GM12891 (cell line): ENCODE data around the gene INTS4.

Experiments
- PAX5 ChIP-seq: IDR thresholded peaks from 2 replicates; pipeline ENCODE4 v1.6.1; 2011; ENCODE audit warnings: low read length, moderate library complexity, mild to moderate bottlenecking; ENCODE audit not compliant: insufficient read depth, severe bottlenecking
- POLR2A ChIP-seq: IDR thresholded peaks from 2 replicates; pipeline ENCODE4 v1.6.1; 2011; ENCODE audit warnings: low read depth, low read length, control low read depth
- POLR2AphosphoS5 ChIP-seq: IDR thresholded peaks from 2 replicates; pipeline ENCODE4 v1.6.1; 2011; ENCODE audit warnings: low read depth, low read length, control low read depth
- SPI1 ChIP-seq: IDR thresholded peaks from 2 replicates; pipeline ENCODE4 v1.6.1; 2011; ENCODE audit warnings: low read depth, low read length, control low read depth
- TAF1 ChIP-seq: IDR thresholded peaks from 2 replicates; pipeline ENCODE4 v1.6.1; 2011; ENCODE audit warnings: low read depth, low read length, control low read depth

- TF ChIP-seq POLR2A (no peak), POLR2AphosphoS5 (no peak), TAF1 (no peak), SPI1 (no peak), PAX5 (no peak)
These were observed 26.7 kb downstream of the INTS4 start for GRCh38 chr11:77967753-77968152.
